Fibroblast of skin of right biceps (primary cell): ENCODE results near the gene MTHFD1L.
"Not testable (repeated sequence)": the region's sequence is repeated elsewhere in the genome, so short reads cannot be mapped to it uniquely, and the experiment has no call there.

Experiments
- DNase-seq: peaks from one replicate; pipeline ENCODE4 v3.0.0-alpha.2; 2013

The MTHFD1L gene

DNA sequence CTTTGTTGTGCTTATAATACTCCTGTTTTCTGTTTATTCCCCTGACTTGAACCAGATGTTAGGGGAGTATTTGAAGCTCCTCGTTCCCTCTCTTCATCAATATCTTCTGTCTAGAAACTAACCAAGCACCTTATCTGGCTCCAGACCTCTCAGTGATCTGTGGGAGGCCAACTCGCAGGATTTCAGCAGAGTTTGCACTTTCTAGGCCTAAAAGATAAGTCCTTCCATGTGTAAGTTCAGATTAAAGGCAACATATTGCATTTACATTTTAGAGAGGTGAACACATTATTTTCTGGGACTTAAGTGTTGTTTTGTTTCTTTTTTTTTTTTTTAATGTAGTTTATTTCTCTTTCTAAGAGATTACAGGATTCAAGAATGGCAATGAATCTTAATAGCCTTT is 234.8 kb downstream of the MTHFD1L start:
- DNase-seq, result no peak

- peak; percentile 52 for DNase-seq
These were observed 235.8 kb downstream of the MTHFD1L start for GRCh38 chr6:151101161-151101815.

DNA sequence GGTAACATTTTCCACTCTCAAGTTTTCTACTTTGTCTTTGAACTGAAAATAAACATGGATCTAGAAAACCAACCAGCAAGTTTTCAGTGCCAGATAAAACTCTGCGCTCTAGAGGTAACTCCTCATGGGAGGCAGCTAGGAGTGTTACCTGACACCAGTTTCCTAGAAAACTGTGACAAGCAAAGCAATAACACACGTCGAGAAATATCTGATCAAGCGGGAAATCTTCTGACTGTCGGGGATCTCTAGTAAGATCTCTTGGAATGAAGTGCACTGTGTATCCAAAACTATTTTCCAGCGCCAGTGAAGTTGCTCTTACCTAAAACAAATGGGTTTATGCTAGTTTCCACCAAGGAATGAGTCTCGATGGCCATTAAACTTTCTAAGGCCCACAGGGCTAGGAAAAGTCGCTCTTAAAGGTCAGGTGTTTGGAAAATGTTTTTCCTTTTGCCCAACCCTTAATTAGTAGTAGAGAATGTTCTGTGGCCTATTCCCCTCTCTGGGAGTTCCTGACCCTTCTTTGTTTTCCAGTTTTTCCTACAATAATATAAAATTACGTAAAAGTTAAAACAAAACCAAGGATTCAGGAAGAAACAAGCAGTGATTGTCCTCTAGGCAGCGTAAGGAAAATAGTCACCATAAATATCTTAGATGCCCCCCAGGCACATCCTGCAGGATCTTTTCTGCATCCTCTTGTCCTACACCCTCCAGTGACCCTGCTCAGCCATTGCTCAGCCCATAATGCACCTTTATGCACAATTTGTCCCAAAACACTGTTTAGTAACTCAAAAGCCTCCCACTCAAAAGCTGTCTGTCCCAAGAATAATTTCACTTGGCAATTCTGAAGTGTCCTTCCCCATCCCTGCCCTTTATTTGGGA is 236.6 kb downstream of the MTHFD1L start:
- no peak for DNase-seq

DNA sequence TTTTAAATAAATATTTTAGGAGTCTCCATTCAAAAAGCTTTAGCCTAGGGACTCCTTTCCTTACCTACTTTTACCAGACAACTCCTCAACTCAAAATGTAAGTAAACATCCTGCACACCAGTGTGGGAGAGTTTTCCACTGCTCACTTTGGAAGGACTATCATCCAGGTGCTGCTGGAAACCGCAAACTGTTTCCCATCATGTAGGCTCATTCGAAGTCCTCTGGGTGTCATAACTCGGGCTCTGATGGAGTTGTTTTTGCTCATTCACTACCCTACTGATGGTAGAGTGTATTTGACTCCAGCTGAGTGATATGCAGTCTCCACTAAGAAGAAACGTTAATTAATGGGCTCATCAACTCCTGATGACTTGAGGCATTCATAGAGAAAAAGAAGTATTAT is 237.8 kb downstream of the MTHFD1L start:
- no peak for DNase-seq

- no peak for DNase-seq
These were observed 242.5 kb downstream of the MTHFD1L start for GRCh38 chr6:151107897-151108427.

DNA sequence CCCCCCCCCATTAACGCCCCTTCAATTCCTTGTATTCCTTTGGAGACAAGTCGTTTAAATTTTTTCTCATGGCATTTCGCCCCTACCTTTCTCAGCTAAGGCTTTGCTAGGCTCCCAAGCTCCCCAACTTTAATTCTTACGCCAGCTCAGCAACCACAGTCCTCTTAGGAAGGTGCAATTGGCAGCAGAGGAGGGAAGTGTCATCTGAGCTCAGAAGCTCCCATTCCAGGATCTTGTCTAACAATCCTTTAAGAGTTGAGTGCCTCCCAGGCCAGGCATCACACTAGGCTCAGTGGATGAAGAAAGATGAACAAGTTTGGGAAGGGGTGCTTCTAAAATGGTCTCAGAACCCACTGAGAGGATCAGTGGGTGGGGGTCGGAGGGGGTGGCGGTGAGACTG is 243.0 kb downstream of the MTHFD1L start:
- no peak for DNase-seq

DNA sequence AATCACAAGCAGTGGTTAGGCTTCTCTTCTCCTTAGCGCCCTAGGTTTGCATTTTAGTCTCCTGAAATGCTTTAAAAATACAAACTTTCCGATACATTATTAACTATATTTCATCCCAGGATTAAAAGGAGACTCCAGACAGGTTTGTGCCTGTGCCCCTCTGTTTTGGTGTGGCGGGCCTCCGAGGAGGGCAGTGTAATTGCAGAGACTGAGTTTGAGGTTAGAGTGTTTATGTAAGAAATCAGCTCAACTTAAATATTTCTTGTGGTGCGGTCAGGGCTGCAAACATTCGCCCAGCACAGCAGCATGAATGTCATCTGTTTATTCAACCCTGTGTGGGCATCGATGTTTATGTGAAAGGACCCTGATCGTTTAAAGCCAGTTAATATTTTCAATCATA is 243.9 kb downstream of the MTHFD1L start:
- DNase-seq, result no peak

DNA sequence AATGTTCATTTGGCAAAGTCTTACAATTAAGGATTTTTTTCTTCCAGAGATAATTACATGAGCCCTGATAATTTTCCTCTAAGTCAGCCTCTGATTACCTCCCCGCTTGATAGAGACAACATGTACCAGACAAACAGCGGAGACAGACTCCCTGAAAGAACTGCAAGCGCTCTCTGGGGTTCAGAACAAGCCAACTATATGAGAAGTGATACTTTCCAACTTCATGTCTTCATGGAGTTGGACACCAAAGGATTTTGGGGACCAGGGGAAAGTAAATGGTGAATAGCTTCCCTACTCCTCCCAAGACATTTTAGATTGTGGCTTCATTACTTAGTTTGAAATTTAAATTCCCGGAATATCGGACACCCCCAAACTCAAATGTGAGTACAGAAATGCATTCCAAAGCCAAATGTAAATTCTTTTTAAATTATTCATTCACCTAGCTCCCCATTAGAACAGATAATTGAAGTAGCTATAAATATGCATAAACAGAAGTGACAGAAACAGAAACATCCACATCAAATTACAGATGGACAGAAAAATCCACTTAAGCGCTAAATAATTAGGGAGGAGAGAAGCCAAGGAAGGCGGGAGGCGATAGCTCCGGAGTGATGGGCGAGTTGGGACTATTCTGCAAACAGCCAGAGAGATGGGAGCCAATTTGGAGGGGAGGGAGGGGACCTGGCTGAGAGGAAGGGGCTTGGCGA is 244.5 kb downstream of the MTHFD1L start:
- DNase-seq, result no peak

DNA sequence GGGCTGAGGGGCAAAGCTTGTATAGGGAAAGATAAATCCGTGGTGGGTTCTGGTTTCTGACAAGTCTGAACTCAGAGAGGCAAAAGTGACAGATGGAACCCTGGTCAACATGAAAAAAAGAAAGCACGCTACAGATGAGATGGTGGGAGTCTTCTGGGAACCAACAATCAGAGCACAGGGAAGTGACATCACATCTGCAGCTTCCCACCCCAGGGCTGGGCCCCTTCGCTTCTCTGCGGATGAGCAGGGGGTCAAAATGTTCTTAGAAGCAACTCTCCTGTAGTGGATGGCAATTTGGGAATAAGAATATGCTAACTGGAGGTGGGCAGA is 245.0 kb downstream of the MTHFD1L start:
- DNase-seq, result no peak

DNA sequence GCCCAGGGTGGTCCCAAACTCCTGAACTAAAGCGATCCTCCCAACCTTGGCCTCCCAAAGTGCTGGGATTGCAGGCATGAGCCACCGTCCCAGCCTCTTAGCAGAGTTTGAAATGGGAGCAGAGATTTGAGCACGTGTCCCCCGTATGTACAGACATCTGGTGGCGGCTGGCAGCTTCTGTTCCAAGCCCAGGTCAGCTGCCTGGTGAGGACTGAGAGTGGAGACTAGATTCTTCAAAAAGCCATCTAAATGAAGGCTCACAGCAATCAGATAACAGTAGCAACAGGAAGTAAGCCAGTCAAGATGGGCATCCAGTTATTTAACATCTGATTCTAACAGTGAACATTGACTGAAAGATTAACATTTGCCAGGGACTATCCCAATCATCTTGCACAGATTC is 246.2 kb downstream of the MTHFD1L start:
- DNase-seq, result no peak

- no peak for DNase-seq
These were observed 246.6 kb downstream of the MTHFD1L start for GRCh38 chr6:151112130-151112529.

DNA sequence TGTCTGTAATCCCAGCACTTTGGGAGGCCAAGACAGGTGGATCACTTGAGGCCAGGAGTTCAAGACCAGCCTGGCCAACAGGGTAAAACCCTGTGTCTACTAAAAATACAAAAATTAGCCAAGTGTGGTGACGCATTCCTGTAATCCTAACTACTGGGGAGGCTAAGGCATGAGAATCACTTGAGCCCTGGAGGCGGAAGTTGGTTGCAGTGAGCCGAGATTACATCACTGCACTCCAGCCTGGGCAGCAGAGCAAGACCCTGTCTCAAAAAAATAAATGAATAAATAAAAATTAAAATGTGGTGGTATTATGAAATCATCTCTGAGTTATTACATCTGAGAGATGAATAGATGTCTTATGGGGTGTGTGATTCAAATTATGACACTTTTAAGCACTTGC is 247.4 kb downstream of the MTHFD1L start:
- DNase-seq, result not testable (repeated sequence)

DNA sequence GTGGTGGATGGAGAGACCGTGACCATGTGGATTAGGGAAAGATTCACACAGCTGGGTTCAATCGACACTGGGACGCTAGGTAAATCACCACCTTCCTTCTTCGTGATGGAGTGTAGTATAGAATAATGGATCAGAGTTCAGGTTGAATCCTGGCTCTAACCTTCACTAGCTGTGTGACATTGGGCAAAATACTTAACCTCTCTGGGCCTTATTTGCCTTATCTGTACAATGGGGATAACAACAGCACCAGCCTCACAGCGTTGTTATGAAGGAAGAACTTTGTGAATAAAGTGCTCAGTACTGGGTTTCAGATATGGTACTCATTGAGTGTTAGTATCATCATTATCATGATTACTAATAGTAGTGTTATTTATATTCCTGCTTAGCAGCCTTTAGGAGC is 248.1 kb downstream of the MTHFD1L start:
- no peak for DNase-seq

DNA sequence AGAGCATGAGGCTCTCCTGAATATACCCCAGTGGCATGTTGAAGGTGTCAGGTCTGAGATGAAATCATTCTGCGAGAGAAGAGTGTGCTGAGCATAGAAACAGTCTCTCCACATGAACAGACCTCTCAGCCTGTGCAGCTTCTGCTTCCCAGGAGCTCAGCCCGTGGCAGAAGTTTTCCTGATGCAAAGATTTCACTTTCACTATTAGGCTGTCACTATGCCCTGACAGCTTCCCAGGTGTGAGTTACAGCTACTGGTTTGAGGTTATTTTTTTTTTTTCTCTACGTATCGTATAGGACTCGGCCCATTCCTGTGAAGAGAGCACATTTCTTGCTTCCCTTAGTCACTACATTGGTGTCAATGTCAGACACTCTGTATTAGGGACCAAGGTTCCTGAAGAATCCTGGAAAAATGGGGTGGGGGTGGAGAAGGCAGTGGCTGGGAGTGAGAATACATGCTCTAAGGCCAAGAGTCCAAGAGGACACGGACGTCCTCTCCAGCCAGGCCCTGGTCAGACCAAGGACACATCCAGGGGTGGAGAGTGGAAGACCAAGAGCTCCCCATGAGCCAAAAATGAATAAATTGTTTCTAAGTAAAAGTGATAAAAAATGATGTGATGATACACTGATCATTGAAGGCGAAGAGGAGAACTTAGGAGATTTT is 253.1 kb downstream of the MTHFD1L start:
- DNase-seq, result no peak

- DNase-seq, result no peak
These were observed 254.5 kb downstream of the MTHFD1L start for GRCh38 chr6:151119823-151120524.

DNA sequence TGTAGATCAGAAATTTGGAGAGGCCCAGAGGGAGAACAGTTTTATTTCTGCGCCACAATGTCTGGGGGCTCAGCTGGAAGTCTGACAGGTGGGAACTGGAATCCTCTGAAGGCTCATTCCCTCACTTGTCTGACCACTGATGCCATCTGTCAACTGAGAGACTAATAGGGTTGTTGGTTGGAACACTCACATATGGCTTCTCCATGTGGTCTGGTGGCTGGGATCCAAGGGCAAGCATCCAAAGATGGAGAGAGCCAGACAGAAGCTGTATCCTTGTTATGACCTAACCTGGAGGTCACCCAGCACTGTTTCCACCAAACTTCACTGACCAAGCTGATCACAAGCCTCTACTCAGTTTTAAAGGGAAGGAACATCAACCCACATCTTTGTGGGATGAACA is 256.4 kb downstream of the MTHFD1L start:
- no peak for DNase-seq

DNA sequence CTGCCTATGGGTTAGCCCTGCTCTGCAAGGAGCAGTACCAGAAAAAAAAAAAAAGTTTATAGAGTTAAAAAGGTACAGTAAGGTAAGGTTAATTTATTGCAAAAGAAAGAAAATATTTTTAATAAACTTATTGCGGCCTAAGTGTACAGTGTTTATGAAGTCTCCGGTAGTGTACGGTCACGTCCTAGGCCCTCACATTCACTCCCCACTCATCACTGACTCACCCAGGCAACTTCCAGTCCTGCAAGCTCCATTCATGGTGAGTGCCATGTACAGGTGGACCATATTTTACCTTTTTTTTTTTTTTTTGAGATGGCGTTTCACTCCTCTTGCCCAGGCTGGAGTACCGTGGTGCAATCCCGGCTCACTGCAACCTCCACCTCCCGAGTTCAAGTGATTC is 258.1 kb downstream of the MTHFD1L start:
- DNase-seq, result not testable (repeated sequence)

- not testable (repeated sequence) for DNase-seq
These were observed 259.7 kb downstream of the MTHFD1L start for GRCh38 chr6:151125242-151125641.

- not testable (repeated sequence) for DNase-seq
These were observed 260.3 kb downstream of the MTHFD1L start for GRCh38 chr6:151125651-151126416.

- not testable (repeated sequence) for DNase-seq
These were observed 260.9 kb downstream of the MTHFD1L start for GRCh38 chr6:151126417-151126724.

DNA sequence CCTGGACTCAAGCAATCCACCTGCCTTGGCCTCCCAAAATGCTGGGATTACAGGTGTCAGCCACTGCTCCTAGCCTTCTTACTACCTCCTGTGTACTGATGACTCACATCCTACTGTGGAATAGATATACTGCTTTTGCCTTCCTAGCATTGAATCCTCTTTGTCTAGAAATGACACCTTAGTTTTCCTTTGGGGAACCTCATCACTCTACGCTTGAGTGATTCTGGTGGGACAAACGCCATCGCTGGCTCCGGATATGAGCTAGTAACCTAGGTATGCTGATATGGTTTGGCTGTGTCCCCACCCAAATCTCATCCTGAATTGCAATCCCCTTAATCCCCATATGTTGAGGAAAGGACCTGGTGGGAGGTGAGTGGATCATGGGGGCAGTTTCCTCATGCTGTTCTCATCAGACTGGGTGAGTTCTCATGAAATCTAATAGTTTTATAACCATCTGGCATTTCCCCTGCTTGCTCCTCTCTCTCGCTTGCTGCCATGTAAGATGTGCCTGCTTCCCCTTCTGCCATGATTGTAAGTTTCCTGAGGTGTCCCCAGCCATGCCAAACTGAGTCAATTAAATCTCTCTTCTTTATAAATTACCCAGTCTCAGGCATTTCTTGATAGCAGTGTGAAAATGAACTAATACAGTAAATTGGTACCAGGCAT is 261.8 kb downstream of the MTHFD1L start:
- DNase-seq, result not testable (repeated sequence)
